PFSK-1 (cell line): ENCODE measurements around the gene CHST11.

Source experiments
- FOXP2 ChIP-seq: optimal IDR thresholded peaks from 2 replicates; pipeline ENCODE3; 2011; ENCODE audit warnings: borderline replicate concordance, control low read depth, inconsistent platforms; ENCODE audit not compliant: insufficient read depth; ENCODE audit errors: extremely low read length, extremely low read depth
- POLR2AphosphoS5 ChIP-seq: IDR thresholded peaks from 2 replicates; pipeline ENCODE4 v1.6.1; 2012; ENCODE audit warnings: low read depth, mild to moderate bottlenecking, control low read depth, low read length, moderate library complexity
- SIN3A ChIP-seq: IDR thresholded peaks from 2 replicates; pipeline ENCODE4 v1.6.1; 2012; ENCODE audit warnings: mild to moderate bottlenecking, low read length, moderate library complexity, borderline replicate concordance; ENCODE audit not compliant: insufficient read depth
- TAF1 ChIP-seq: IDR thresholded peaks from 2 replicates; pipeline ENCODE4 v1.6.1; 2012; ENCODE audit warnings: low read length, control low read depth, borderline replicate concordance; ENCODE audit not compliant: insufficient read depth
- TF ChIP-seq, protein P1 (sequence below), 2 experiments: IDR thresholded peaks; 2 replicates each; pipeline versions ENCODE4 v1.6.1 to v1.8.0; 2011 to 2012; ENCODE audit warnings: low read depth in 2 of 2, low read length in 2 of 2, control low read depth in 1 of 2, inconsistent platforms in 1 of 2, mild to moderate bottlenecking in 1 of 2, moderate library complexity in 1 of 2; ENCODE audit not compliant: insufficient read depth in 1 of 2

CHST11 gene

DNA sequence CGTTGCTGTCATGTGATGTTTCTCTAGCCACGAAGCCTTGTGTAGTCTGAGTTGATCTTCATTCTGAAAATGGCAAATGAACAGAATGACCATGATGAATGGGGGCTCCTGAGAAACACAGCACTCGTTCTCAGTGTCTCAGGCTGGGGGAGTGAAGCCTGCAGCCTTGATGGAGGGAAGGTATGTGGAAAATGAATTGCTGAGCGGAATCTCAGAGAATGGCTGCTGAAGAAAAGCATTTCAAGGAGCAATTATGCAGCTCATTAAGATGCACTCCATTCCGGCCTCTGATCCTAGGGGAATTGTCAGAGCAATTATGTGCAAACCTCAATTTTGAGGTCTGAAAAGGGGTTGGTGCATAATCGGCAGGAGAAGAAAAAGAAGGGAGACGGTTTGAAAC is 167.1 kb downstream of the CHST11 start:
- TF ChIP-seq POLR2AphosphoS5: no peak
- TF ChIP-seq SIN3A: no peak
- no peak for TF ChIP-seq FOXP2
- TF ChIP-seq TAF1: no peak
- TF ChIP-seq, protein P1, sequence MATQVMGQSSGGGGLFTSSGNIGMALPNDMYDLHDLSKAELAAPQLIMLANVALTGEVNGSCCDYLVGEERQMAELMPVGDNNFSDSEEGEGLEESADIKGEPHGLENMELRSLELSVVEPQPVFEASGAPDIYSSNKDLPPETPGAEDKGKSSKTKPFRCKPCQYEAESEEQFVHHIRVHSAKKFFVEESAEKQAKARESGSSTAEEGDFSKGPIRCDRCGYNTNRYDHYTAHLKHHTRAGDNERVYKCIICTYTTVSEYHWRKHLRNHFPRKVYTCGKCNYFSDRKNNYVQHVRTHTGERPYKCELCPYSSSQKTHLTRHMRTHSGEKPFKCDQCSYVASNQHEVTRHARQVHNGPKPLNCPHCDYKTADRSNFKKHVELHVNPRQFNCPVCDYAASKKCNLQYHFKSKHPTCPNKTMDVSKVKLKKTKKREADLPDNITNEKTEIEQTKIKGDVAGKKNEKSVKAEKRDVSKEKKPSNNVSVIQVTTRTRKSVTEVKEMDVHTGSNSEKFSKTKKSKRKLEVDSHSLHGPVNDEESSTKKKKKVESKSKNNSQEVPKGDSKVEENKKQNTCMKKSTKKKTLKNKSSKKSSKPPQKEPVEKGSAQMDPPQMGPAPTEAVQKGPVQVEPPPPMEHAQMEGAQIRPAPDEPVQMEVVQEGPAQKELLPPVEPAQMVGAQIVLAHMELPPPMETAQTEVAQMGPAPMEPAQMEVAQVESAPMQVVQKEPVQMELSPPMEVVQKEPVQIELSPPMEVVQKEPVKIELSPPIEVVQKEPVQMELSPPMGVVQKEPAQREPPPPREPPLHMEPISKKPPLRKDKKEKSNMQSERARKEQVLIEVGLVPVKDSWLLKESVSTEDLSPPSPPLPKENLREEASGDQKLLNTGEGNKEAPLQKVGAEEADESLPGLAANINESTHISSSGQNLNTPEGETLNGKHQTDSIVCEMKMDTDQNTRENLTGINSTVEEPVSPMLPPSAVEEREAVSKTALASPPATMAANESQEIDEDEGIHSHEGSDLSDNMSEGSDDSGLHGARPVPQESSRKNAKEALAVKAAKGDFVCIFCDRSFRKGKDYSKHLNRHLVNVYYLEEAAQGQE (IDR thresholded peaks at IDR 0.05; ENCODE audit: insufficient read depth in 1 of 2, low read depth in 2 of 2, low read length in 2 of 2): no peak

DNA sequence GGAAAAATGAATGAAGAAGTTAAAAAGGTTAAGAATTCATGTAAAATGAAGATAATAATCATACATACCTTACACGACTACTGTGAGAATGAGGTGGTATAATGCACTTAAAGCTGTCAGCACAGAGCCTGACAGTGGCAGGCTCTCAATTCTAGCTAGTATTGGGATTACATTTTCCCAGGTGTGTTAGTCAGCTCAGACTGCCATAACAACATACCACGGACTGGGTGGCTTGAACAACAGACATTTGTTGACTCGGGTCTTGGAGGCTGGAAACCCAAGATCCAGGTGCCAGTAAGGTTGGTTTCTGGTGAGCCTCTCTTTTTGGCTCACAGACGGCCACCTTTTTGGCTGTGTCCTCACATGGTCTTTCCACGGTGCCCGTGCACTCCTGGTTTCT is 167.8 kb downstream of the CHST11 start:
- TF ChIP-seq SIN3A (no peak), POLR2AphosphoS5 (no peak), FOXP2 (no peak), TAF1 (no peak)
- TF ChIP-seq, protein P1 (IDR thresholded peaks at IDR 0.05; ENCODE audit: insufficient read depth in 1 of 2, low read depth in 2 of 2, low read length in 2 of 2): no peak

DNA sequence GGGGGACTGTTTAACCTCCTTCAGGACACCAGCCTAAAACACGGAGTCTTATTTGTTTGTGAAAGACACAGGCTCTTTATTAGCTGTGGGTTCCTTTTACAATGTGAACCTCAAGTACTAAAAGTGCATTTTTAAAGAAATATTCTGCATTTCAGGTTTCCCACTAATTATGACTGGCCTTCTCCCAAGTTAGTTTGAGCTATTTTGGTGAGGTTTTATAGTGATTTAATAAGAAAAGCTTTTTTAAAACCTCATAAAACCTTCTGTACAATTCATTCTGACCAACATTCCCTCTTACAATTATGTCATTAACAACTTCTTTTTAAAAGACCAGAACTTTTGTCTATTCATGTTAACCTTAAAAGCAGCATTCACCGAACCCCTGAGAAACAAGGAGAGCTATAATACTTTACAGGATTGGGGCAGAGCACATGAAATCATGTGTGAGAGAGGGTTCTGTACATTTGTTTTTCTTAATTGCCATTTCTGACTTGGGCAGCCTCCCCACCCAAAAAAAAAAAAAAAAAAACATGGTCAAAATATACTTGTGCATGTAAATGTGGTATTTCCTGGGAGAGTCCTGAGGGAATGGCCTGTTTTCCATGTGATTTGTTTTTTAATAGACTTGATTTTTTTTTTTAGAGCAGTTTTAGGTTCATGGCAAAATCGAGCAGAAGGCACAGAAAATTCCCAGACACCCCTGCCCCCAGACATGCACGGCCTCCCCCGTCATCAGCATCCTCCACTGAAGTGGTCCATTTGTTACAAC is 169.5 kb downstream of the CHST11 start:
- TF ChIP-seq SIN3A (no peak), FOXP2 (no peak), TAF1 (no peak), POLR2AphosphoS5 (no peak)
- TF ChIP-seq, protein P1 (IDR thresholded peaks at IDR 0.05; ENCODE audit: insufficient read depth in 1 of 2, low read depth in 2 of 2, low read length in 2 of 2): no peak

DNA sequence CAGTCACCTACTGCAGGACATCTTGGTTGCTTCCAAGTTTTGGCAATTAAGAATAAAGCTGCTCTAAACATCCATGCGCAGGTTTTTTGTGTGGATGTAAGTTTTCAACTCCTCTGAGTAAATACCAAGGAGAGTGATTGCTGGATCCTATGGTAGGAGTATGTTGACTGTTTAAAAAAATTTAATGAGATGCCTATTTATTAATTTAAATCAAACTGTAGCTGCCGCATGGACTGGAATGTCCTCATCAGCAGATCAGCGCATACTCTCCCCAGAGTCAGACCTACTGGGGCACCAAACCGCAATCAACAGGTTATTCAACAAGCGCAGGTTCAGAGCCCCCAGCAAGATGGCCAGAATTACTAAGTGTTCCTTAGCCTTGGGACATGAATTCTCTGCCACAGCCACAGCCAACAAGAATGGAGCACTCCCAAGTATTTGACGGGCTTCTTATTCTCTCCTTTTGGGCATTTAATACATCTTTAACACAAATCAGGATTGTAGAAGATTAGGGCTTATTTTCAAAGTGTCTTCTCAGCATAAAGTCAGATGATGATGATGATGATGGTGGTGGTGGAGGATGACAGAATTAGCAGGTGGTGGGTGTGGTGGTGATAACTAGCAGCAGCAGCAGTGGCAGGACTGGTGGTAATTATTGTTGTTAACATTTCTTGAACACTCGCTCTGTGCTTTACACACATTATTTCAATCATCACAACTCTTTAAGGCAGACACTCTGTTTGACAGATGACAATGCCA is 170.7 kb downstream of the CHST11 start:
- TF ChIP-seq POLR2AphosphoS5 (no peak), TAF1 (no peak), SIN3A (no peak), FOXP2 (no peak)
- TF ChIP-seq, protein P1 (IDR thresholded peaks at IDR 0.05; ENCODE audit: insufficient read depth in 1 of 2, low read depth in 2 of 2, low read length in 2 of 2): no peak
